LNCaP clone FGC (cell line): ENCODE data around the gene ARR3.
A peak's percentile ranks its signal among the peaks of the same experiment; 100 is the strongest.

Experiments
- DNase-seq: peaks from one replicate; pipeline ENCODE4 v3.0.0-alpha.2; 2011; ENCODE audit warnings: low read depth
- H3K4me3 ChIP-seq: 2 replicates; pipeline ENCODE4 v1.5.1; 2011; ENCODE audit warnings: mild to moderate bottlenecking, low read depth, low read length, control low read depth
- TF ChIP-seq, protein P1 (sequence below): IDR thresholded peaks from 2 replicates; pipeline ENCODE4 v1.5.1; 2012; ENCODE audit warnings: mild to moderate bottlenecking; ENCODE audit not compliant: control insufficient read depth, insufficient read depth; ENCODE audit errors: extremely low read depth

Gene ARR3

GRCh38 chrX:70254063-70254400, 14.1 kb upstream of the ARR3 start:
- no peak overlapping the region for H3K4me3 ChIP-seq
- TF ChIP-seq, protein P1, sequence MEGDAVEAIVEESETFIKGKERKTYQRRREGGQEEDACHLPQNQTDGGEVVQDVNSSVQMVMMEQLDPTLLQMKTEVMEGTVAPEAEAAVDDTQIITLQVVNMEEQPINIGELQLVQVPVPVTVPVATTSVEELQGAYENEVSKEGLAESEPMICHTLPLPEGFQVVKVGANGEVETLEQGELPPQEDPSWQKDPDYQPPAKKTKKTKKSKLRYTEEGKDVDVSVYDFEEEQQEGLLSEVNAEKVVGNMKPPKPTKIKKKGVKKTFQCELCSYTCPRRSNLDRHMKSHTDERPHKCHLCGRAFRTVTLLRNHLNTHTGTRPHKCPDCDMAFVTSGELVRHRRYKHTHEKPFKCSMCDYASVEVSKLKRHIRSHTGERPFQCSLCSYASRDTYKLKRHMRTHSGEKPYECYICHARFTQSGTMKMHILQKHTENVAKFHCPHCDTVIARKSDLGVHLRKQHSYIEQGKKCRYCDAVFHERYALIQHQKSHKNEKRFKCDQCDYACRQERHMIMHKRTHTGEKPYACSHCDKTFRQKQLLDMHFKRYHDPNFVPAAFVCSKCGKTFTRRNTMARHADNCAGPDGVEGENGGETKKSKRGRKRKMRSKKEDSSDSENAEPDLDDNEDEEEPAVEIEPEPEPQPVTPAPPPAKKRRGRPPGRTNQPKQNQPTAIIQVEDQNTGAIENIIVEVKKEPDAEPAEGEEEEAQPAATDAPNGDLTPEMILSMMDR: no peak
- no peak for DNase-seq

GRCh38 chrX:70254909-70255308, 13.2 kb upstream of the ARR3 start:
- no peak overlapping the region for H3K4me3 ChIP-seq
- no peak for DNase-seq
- TF ChIP-seq, protein P1: no peak

- no peak for DNase-seq
- TF ChIP-seq, protein P1: no peak
- H3K4me3 ChIP-seq: no peak overlapping the region
Observed at GRCh38 chrX:70255452-70255851, 12.7 kb upstream of the ARR3 start.

GRCh38 chrX:70257423-70258288, 10.5 kb upstream of the ARR3 start:
- no peak for DNase-seq
- TF ChIP-seq, protein P1: no peak

DNA sequence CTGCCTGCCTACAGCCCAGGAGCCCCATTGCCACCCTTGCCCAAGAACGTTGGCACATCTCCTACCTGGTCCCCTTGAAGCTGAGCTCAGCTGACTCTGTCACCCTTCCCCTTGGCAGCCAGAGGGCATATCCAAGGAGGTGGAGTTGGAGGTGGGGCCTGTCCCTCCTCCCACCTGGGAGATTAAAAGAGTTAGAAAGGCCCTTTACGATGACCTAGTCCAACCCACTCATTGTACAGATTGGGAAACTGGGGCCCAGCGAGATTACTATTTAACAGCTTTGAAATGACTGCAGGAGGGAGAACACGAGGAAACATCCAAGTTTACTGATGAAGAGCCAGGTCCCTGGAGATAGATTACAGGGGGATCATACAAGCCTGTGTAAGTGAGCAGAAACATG, 8.0 kb upstream of the ARR3 start, which contains the start of gene P2RY4:
Gene P2RY4, minus strand, starts transcription at position 101 of the 400 bp plus-strand sequence. CDS start 580 bp downstream, outside the sequence.
- TF ChIP-seq, protein P1: no peak
- no peak within 1 kb of the TSS for H3K4me3 ChIP-seq
- DNase-seq: no peak

More at GRCh38 chrX:70257423-70258288, 10.5 kb upstream of the ARR3 start:
- H3K4me3 ChIP-seq: no peak overlapping the region

- no peak overlapping the region for H3K4me3 ChIP-seq
- TF ChIP-seq, protein P1: peak; percentile 74
- DNase-seq: peak; percentile 40
Observed at GRCh38 chrX:70262952-70263567, 5.1 kb upstream of the ARR3 start.
